Osteocyte (in vitro differentiated cells): ENCODE data around the gene DDX41. TPM values are rescaled to one million over a fixed set of nuclear protein-coding genes. Genes with fewer than 3 reads are reported as not detected.

Experiments
- DNase-seq: peaks from one replicate; pipeline ENCODE4 v3.0.0; 2021; ENCODE audit warnings: mixed read lengths; ENCODE audit not compliant: unreplicated experiment; ENCODE audit errors: extremely low spot score
- H3K27ac Mint-ChIP-seq: one replicate; pipeline ENCODE4 v1.8.0; 2021; ENCODE audit warnings: mild to moderate bottlenecking, mixed read lengths; ENCODE audit not compliant: unreplicated experiment
- H3K27me3 Mint-ChIP-seq: one replicate; pipeline ENCODE4 v1.8.0; 2021; ENCODE audit warnings: mixed read lengths; ENCODE audit not compliant: unreplicated experiment
- H3K36me3 Mint-ChIP-seq: one replicate; pipeline ENCODE4 v1.8.0; 2021; ENCODE audit warnings: mixed read lengths; ENCODE audit not compliant: unreplicated experiment
- H3K4me1 Mint-ChIP-seq: one replicate; pipeline ENCODE4 v1.8.0; 2021; ENCODE audit warnings: mixed read lengths; ENCODE audit not compliant: unreplicated experiment
- H3K4me3 Mint-ChIP-seq: one replicate; pipeline ENCODE4 v1.8.0; 2021; ENCODE audit warnings: mild to moderate bottlenecking, moderate library complexity, mixed read lengths; ENCODE audit not compliant: unreplicated experiment
- H3K9me3 Mint-ChIP-seq: one replicate; pipeline ENCODE4 v1.8.0; 2021; ENCODE audit warnings: mixed read lengths; ENCODE audit not compliant: unreplicated experiment
- total RNA-seq: library from RNA; stranded (reverse); gene quantifications from 2 replicates; pipeline ENCODE4 v1.2.1, GENCODE V29; 2021
- TF ChIP-seq, protein P1 (sequence below): fragments of 200-600 bp; sonication (generic); IDR thresholded peaks from 2 replicates; pipeline ENCODE4 v1.5.0; 2021; ENCODE audit warnings: antibody characterized with exemption, mild to moderate bottlenecking, moderate library complexity

Gene DDX41
- total RNA-seq, 1 donor from 2014 or later = 83.1 TPM

DNA sequence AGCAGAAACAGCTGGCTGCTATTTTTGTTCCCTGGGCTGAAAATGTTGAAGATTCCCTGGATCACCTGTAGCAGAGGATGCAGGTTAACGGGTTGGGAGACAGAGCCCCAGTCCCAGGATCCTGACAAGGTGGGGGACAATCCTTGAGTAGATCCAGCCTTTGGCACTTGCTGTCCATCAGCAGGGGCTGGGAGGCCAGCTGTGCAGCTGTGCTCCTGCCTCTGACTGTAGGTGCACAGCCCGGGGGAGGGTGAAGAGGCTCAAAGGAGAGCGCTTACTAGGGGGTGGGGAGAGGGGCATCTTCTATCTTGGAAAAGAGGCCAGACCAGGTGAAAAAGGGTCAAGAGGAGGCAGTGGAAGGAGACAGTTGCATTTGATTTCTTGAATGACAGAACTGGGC lies 3.5 kb upstream of the DDX41 start:
- H3K27me3 Mint-ChIP-seq = no peaks in the 10 kb centered on the region
- H3K4me3 Mint-ChIP-seq = no peak overlapping the region
- H3K4me1 Mint-ChIP-seq = peaks cover 31% of the 10 kb centered on the region
- no peak overlapping the region for H3K27ac Mint-ChIP-seq
- no peak for DNase-seq
- peaks cover 28% of the 10 kb centered on the region for H3K36me3 Mint-ChIP-seq
- no peaks in the 10 kb centered on the region for H3K9me3 Mint-ChIP-seq
- TF ChIP-seq, protein P1, sequence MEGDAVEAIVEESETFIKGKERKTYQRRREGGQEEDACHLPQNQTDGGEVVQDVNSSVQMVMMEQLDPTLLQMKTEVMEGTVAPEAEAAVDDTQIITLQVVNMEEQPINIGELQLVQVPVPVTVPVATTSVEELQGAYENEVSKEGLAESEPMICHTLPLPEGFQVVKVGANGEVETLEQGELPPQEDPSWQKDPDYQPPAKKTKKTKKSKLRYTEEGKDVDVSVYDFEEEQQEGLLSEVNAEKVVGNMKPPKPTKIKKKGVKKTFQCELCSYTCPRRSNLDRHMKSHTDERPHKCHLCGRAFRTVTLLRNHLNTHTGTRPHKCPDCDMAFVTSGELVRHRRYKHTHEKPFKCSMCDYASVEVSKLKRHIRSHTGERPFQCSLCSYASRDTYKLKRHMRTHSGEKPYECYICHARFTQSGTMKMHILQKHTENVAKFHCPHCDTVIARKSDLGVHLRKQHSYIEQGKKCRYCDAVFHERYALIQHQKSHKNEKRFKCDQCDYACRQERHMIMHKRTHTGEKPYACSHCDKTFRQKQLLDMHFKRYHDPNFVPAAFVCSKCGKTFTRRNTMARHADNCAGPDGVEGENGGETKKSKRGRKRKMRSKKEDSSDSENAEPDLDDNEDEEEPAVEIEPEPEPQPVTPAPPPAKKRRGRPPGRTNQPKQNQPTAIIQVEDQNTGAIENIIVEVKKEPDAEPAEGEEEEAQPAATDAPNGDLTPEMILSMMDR = no peak

DNA sequence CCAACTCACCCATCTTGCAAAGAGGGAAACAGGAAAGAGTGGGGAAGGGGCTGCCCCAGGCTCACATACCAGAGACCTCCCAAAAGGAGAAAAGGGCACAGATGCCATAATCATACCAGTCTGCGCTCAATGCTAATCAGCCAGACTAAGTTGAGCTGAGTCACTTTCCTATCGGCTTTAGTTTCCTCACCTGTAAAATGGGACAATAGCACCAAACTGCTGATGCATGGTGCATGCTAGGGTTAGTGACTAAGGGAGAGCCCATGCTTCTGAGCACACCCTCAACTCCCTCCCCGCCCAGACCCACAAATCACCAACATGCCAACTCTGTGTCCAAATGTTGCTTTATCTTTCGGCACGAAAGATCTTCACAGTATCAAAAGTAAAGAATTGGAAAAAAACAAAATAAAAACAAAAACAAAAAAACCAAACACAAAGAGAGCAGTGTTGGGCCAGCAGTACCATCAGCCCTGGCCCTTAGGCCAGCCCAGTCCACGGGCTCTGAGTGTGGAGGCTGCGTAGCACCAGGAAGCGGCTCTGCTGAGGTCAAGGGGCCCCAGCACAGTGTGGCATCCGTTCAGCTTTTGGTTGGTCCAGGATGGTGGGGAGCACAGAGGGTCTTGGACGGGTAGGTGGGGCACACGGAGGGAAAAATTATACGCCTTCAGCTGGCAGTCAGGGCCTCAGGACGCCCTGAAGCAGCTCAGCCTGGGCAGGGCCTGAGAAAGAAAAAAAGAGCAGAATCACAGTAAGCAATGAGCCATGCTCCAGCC lies 2.9 kb upstream of the DDX41 start:
- Mint-ChIP-seq H3K27ac (peak overlapping the region; percentile 59), H3K4me3 (no peak overlapping the region), H3K36me3 (peaks cover 29% of the 10 kb centered on the region), H3K9me3 (no peaks in the 10 kb centered on the region), H3K4me1 (peaks cover 33% of the 10 kb centered on the region), H3K27me3 (no peaks in the 10 kb centered on the region)
- DNase-seq = no peak
- TF ChIP-seq, protein P1 = no peak

DNA sequence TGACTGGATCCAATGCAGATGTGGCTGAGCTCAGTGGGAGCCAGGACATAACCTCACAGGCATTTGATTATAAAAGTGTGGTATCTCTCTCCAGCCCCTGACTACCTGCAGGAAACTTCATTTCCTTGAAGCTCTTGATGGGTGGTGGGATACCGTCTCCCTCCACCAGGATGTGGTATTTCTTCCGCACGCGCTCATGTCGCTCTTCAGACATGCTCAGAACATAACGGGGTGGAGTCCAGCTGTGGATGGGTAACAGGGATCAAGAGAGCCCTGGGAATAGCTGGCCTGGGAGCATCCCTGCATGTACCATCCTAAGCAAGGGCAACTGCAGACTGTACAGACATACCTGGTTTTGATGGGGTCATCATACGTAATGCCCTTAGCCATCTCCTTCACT lies 1.2 kb downstream of the DDX41 start:
- Mint-ChIP-seq H3K27ac (no peak overlapping the region), H3K4me1 (peaks cover 32% of the 10 kb centered on the region), H3K9me3 (no peaks in the 10 kb centered on the region), H3K27me3 (no peaks in the 10 kb centered on the region), H3K36me3 (peaks cover 25% of the 10 kb centered on the region), H3K4me3 (peak overlapping the region; percentile 97)
- no peak for DNase-seq
- TF ChIP-seq, protein P1 = no peak

DNA sequence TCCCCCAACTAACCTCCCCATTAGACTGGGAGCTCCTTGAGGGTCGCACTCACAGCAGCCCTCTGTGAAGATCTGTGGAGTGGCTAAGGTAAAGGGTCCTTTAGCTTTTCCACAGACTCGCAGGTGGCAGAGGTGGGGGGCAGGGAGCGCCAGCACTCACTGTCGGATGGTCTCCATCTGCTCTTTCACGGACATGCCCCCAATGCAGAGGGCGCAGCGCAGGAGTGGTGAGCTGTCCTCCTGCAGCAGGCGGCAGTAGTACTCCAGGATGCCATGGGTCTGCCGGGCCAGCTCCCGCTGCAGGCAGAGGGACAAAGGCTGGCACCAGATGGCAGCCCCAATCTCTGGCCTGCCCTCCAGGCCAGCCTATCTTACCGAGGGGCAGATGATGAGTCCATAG lies 2.2 kb downstream of the DDX41 start:
- Mint-ChIP-seq H3K27me3 (no peaks in the 10 kb centered on the region), H3K4me1 (peaks cover 25% of the 10 kb centered on the region), H3K36me3 (peaks cover 20% of the 10 kb centered on the region), H3K4me3 (no peak overlapping the region), H3K9me3 (no peaks in the 10 kb centered on the region), H3K27ac (no peak overlapping the region)
- no peak for DNase-seq
- TF ChIP-seq, protein P1 = no peak

DNA sequence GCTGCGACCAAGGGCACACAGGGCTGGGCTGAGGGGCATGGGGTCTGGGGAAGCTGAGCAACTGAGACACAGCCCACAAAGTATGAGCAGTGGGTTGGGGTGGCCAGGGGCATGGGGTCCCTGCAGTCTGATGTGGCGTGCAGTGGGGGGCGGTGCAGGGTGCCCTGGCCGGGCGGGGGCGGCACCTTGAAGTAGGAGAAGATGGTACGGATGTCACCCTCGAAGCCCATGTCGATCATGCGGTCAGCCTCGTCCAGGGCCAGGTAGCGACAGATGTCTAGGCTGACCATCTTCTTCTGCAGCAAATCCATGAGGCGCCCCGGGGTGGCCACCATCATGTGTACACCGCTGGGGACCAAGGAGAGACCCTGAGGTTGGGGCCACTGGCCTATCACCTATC lies 3.3 kb downstream of the DDX41 start:
- DNase-seq = no peak
- Mint-ChIP-seq H3K4me1 (peaks cover 21% of the 10 kb centered on the region), H3K4me3 (no peak overlapping the region), H3K27ac (no peak overlapping the region), H3K27me3 (no peaks in the 10 kb centered on the region), H3K36me3 (peaks cover 20% of the 10 kb centered on the region), H3K9me3 (no peaks in the 10 kb centered on the region)
- TF ChIP-seq, protein P1 = no peak
